Central memory CD4-positive, alpha-beta T cell (primary cell): ENCODE results near the gene ABCC2.
"Not testable (repeated sequence)": the region's sequence is repeated elsewhere in the genome, so short reads cannot be mapped to it uniquely, and the experiment has no call there.

Source experiments
- DNase-seq: peaks from one replicate; pipeline ENCODE4 v3.0.0; 2022

ABCC2 gene

DNA sequence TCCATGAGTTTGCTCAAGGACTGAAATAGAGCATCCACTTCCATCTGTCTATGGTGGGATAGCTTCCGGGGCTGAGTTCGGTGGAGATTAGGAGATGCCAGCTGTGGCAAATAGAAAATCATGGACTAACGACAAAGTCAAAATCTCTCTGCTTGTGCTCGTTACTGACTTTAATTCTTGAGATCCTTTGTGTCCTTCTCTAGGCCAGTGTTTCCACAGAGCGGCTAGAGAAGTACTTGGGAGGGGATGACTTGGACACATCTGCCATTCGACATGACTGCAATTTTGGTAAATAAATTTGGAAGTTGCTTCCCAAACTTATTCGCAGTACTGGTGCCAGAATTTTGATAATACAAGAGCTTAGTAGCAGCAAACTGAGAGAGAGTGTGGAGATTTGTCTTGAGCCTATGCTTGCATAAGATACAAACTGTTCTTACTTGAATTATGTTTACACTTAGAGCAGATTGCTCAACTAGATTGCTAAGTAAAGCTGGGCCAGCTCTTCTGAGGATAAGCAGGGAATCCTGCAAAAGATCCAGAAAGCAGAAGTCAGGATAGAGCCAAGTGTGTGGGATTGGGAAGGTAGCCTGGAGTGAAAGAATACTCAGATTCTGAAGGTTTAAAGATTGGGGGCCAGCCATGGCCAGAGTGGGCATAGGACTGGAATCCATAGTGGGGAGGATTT lies 27.6 kb downstream of the ABCC2 start:
- DNase-seq = no peak

DNA sequence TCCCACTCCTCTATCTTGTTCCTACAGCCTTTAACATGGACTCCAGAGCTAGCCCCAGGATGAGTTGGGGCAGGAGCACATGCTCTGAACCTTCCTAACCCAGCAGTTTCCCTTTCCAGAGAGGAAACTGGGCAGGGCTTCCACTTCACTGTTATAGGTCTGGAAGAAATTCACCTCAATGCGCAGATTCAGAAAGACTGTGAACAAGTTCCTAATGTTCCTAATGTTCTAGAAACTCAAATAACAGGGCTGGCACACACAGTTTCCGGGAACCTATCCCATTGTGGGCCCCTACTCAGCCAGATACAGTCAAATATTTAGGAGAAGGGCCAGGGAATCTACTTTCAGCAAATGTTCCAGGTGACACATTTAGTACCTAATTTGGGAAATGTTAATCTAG lies 29.7 kb downstream of the ABCC2 start:
- DNase-seq = no peak

DNA sequence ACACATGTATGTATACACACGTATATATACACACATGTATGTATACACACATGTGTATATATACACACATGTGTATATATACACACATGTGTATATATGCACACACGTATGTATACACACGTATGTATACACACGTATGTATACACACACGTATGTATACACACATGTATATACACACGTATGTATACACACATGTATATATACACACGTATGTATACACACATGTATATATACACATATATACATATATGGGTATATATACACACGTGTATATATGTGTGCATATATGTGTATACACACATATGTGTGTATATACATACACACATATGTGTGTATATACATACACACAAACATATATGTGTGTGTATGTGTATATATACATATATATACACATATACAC lies 31.7 kb downstream of the ABCC2 start:
- no peak for DNase-seq

DNA sequence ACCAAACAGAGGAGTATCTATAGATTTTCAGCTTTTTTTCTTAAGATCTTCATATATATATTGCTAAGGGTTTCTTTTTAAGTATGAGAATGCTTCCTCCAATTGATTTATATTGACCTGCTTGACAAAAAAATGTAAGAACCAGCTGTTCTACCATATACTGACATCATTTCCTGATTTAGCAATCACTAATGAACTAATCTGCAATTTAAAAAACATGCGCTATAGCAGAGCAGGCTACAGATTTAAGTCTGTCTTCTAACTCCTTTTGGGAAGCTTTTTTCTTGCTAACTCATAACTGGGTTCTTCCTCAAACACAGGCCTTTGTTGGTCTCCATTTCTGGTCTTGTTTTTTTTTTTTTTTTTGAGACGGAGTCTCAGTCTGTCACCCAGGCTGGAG lies 33.2 kb downstream of the ABCC2 start:
- no peak for DNase-seq

DNA sequence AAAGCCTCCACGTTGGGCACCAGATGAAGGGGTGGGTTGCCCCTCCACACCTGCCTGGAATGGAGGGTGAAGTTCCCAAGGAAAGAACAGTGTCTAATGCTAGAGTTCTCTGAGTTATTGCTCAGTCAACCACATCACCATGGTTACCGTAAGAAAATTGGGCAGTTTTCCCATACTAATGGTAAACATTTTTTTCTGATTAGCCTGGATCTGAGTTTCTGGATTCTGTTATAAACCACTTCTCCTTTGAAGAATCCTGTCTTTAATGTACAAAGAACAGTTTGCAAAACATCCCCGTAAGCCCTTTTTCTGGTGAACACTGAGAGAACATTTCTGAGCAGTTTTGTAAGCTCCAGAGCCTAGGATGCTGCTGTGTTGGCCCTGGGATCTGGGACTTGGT lies 45.5 kb downstream of the ABCC2 start:
- DNase-seq = no peak

DNA sequence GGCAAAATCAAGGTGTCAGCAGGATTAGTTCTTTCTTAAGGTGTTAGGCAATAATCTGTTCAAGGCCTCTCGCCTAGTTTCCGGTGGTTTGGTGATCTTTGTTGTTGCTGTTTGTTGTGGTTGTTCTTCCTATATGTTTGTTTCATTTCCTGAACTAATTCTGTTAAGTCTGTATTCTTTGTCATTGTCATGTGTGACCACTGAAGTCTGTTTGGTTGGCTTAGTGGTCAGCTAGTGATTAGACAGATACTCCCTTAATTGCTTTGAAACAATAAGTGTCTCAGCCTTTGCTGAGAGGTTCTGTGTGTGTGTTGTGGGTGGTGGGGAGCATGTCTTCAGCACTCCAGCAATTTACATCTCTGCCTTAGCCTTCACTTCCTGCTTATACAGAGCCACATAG lies 46.0 kb downstream of the ABCC2 start:
- DNase-seq = peak; percentile 6

DNA sequence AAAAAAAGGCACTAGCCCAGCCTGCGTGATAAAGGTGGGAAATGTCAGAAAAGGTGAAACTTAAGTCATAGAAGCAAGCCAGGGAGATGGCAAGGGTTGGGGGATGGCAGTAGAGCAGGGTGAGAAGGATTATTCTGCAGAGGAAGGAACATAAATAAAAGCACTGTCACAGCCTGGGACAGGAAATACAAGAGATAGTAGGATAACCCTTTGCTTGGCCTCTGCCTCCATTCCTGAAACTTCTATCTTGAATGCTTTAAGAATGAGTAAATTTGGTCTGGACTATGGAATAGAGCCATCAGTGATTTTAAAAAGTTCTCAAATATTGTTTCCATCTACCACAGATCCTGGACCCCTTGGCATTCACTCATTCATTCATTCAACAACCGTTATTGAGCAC lies 50.0 kb downstream of the ABCC2 start:
- no peak for DNase-seq

DNA sequence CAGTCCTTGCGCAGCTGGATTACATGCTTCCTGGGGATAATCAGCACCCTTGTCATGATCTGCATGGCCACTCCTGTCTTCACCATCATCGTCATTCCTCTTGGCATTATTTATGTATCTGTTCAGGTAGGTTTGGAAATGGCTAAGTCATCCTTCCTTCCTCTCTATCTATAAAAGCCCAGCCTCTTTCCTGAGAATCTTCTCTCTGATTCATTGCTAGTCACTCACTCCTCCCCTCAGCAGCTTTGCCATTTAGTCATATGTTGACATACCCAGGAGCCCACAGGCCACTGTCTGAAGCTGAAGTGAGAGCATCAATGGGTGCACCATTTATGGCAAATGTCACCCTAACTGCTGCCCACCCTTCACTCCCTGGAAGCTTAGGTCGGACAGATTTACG lies 52.0 kb downstream of the ABCC2 start:
- no peak for DNase-seq

DNA sequence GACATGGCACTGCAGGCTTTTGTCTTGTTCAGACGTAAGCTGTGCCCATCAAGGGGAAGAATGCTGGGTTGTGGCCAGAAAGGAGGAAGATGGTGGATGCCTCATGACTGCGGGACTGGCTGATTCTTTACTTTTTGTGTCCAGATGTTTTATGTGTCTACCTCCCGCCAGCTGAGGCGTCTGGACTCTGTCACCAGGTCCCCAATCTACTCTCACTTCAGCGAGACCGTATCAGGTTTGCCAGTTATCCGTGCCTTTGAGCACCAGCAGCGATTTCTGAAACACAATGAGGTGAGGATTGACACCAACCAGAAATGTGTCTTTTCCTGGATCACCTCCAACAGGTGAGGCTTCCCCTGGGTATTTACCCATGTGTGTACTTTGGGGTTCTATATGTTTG lies 53.5 kb downstream of the ABCC2 start:
- no peak for DNase-seq

DNA sequence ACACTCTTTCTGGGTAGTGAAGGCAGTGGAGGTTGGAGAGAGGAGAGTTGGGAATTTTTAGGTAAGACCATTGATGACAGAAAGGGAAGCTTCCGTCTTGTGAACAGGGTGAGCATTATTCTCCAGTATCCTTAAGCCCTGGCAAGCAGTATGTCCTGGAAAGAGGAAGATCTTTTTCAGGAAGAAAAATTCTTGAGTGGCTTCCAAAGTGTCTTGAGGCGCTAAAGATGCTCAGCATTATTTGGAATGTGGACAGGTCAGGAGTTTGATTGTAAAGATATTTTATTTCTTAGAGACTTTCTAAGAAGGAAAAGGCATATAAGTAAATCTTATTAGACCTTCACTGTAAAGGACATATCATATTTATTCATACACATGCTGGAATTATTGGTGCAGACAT lies 54.3 kb downstream of the ABCC2 start:
- DNase-seq = no peak

DNA sequence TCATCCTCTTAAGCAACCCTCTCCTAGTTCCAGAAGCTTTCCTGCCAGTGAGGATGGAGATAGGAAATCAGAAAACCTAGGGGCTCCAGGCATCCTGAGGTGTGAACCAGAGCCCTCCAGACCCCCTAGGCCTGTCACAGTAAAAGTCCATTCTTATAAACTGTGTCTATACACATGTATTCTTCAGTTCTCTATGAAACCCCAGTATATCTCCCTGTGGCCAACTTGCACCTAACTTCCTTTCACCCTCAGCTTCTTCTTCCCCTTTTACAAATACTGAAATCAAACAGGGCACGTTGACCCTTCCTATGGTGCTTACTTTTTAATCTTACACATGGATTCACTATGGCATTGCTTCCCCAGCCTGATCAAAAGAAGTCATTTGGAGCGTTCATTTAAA lies 58.4 kb downstream of the ABCC2 start:
- DNase-seq = not testable (repeated sequence)

DNA sequence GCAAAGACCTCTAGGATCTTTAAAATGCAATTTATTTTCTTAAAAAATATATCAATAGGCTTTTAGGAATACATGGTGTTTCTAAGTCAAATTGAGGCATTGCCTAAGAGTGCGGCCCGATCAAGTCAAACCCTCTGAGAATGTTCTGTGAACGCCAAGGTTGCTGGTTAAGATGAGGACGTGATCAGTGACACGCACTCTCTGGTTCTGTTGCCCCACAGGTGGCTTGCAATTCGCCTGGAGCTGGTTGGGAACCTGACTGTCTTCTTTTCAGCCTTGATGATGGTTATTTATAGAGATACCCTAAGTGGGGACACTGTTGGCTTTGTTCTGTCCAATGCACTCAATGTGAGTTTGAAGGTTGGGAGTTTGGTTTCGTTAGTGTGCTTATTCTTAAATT lies 59.3 kb downstream of the ABCC2 start:
- no peak for DNase-seq

DNA sequence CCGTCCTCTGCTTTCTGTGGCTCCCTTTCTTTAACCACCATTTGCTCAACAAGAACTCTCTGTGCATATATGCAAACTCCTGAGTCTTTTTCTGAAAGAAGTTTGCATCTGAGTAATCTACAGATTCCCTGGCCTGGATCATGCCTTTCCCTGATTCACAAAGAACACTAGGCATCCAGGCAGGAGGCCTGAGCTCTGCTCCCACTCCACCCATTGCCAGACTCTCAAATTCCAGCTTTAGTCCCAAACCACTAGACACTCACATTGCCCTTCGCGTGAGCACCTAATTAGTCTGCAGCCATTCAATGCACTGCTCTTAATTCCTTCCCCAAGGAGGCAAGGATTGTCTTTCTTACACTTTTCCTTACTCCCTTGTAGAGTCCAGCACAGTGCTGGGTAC lies 60.9 kb downstream of the ABCC2 start:
- DNase-seq = no peak

DNA sequence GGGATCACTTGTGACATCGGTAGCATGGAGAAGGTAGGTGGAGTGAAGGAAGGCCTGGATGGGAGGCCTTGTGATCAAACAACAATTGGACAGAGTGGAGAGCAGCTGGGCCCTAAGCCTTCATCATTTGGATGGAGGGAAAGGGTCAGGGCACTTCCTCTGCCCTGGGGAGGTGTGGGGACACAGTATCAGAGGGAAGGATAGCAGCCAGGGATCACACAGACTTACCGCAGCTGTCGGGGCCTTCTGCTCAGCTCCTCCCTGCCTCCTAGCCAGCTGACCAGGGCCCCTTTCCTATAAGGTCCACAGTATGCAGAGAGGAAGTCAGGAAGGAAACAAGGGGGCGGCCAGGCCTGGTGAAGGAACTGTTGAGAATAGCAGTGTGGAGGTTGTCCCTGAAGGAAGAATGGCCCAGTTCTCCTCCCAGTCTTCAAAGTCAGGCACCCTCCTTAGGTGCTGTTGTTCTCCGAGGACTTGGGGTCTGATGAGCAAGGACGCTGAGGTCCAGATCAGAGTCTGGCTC lies 62.1 kb downstream of the ABCC2 start:
- no peak for DNase-seq

DNA sequence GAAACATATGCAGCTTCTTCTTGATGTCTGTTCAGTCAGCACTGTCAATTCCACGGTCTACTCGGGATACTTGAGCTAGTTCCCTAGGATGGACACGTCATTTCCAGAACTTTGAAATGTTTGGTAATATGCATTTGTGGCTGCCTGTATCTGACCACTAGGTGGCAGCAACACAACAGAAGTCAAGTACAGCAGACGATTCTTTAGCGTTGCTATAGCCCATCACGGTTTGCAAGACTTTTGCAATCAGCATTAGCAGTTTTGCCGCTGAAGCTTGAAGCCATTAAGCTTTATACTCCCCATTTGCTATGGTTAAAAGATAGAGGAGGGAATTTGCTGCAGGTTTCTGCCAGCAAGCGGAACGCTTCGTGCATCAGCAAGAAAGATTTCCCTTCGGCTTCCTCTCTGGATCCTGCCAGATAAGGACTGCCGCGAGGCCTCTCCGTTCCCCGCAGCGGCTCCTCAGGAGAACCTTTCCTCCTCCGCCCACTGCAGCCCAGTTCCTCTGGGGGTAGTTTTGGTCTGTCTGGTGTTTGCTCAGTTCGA lies 63.5 kb downstream of the ABCC2 start:
- peak; percentile 66 for DNase-seq

DNA sequence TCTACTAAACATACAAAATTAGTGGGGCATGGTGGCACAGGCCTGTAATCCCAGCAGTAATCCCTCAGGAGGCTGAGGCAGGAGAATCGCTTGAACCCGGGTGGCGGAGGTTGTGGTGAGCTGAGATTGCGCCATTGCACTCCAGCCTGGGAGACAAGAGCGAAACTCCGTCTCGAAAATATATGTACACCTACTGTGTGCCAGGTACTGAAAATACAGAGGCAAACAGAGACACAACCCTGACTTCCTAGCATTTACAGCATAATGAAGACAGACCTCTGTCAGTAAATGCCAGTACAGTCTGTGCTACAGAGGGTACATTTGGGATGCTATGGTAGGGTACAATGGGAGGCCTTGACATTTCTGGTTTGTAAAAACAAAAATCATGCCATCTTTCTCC lies 66.6 kb downstream of the ABCC2 start:
- no peak for DNase-seq

DNA sequence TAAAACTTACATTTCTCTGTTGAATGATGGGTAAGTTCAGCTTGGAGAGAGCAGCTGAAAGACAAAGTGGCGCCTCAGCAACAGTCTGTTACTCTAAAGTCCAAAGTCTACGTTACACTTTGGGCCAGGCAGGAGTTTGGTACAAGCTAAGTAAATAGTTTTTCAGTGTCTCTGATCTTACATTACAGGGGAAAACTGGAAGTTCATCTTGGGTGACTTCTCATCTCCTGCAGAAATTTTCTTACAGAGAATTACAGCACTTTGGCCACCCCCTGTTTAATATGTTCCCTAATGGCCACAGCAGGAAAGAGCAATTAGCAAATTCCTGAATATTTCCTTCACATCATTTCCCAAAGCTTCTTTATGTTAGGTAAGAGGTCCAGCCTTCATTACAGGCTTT lies 67.1 kb downstream of the ABCC2 start:
- no peak for DNase-seq

DNA sequence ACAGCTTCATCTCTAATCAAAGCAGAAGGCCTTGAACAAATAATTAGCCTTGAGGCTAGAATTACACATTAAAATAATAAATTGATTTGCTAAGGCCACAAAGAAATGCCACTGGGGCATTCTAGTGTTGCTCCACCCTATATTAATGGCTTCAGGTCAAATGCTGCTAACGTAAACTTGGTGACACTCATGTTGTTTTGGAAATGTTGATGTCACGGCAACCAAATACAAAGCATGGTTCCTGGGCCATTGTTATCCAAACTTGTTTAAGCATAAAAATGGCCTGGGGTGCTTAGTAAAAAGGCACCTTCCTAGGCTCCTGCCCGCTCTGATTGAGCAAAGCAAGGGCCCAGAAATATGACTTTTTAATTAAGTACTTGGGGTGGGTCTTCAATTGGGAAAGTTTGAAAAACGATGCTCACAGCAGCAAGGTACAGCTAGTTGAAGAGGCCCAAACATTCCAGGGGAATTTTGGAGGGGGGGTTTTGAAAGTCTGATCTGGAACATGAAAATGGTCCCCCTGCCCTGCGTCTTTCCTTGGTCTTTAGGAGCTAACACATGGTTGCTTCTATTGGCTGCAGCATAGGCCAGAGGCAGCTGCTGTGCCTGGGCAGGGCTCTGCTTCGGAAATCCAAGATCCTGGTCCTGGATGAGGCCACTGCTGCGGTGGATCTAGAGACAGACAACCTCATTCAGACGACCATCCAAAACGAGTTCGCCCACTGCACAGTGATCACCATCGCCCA lies 67.8 kb downstream of the ABCC2 start:
- DNase-seq = no peak

DNA sequence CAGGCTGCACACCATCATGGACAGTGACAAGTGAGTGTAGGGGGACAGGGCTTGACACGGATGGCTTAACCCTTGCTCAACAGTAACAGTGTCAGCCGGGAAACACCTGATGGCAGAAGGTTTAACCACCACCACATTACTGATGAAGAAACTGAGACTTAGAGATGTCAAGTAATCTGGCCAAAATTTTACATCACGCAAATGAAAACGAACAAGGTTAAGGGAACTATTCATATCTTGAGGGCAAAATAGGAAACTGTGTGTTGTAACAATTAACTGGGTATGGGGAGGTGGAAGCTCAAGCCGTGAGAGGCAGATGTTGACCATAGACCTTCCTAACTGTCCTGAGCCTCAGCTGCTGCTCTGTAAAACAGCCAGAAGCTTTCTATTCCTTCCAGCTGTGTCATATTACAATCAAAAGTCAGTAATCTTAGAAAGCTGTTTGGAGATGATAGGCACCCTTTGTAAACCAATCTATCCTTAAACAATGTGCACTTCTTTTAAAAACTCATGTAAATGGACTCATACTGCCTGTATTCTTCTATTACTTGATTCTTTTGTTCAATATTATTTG lies 68.4 kb downstream of the ABCC2 start:
- DNase-seq = no peak

DNA sequence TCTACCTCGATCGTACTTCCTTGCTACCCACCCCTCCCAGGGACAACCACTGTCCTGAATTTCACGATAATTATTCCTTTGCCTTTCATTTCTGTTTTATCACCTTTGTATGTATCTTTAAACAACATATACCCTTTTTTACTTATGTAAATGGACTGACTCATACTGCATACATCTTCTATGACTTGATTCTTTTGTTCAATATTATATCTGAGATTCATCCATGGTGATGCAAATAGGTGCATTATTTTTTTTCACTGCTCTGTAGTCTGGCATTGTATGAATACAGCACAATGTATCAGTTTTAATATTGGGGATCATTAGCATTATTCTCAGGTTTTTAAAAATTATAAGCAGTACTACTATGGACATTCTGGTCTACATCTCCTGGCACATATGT lies 69.4 kb downstream of the ABCC2 start:
- no peak for DNase-seq

DNA sequence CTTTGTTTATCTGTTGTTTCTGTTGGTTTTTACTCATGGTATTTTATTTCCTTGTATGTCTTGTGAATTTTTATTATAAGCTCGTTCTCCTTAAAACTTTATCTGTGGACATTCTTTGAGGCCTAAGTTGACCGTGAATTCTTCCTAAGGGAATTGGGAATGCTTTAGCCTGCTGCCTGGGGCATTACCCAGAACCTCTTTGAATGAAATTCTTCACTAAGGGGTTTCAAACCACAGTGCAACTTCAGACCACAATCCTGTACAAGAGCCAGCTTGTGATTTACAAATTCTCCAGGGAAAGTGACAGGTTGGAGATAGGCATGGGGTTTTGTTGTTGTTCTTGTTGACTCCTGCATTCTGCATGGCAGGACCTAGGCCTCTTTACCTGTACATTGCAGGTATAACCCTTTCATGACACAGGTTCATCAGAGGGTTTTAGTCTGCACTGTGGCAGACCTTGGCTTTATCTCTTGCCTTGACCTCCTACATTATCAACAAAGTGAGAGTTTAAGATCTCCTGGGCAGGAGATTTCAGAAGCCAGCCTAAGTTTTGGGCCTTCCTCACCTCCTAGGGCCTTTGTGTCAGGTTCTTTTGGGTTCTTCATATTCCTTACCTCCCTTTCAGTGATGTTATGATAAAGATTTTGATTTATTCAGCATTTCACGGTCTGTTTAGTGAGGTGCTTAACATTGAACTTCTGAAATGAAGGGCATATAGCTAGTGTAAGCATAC lies 70.2 kb downstream of the ABCC2 start:
- DNase-seq = no peak

DNA sequence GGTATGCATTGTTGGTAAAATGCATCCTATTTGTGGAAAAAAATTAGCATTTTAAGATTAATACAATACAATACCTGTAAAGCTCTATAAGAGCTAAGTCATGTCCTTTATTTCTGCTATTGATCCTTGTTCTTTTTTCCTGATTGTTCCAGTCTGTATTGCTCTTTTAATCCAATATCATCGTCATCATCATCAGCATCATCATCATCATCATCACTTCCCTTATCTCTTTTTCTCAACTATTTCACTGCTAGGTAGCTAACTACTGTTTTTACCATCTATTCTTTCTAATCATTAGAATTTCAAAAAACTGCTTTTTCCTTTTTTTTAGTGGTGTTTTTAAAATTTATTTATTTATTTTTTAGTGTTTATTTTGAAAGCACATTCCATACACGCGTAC lies 71.2 kb downstream of the ABCC2 start:
- no peak for DNase-seq

DNA sequence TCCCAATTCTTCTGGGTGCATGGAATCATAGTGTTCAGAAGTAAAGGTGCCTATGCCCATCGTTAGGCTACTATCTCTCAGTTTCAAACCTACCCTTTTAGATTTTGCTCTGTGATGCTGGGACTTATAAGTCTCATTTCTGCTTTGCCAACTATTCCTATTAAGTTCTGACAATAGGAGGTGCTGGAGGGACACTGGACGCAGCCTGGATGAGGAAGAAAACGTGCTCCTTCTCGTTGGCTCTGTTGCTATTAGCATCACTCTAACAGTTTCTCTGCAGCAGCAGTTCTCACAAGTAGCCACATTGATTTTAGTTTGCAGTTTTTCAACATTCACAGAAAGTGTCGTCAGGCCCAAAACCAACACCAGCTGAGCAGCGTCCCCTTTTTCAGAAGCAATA lies 72.4 kb downstream of the ABCC2 start:
- DNase-seq = no peak
